AG09319 (cell line): ENCODE data around the gene ARHGAP32.
"Not testable (repeated sequence)": the region's sequence is repeated elsewhere in the genome, so short reads cannot be mapped to it uniquely, and the experiment has no call there.

Source experiments
- DNase-seq: peaks from one replicate; pipeline ENCODE4 v3.0.0-alpha.2; 2010; ENCODE audit warnings: low read depth; ENCODE audit errors: extremely low read depth
- TF ChIP-seq, protein P1 (sequence below): IDR thresholded peaks from 2 replicates; pipeline ENCODE4 v1.5.1; 2011; ENCODE audit warnings: low read depth, mild to moderate bottlenecking, inconsistent platforms, low read length, moderate library complexity

The ARHGAP32 gene

DNA sequence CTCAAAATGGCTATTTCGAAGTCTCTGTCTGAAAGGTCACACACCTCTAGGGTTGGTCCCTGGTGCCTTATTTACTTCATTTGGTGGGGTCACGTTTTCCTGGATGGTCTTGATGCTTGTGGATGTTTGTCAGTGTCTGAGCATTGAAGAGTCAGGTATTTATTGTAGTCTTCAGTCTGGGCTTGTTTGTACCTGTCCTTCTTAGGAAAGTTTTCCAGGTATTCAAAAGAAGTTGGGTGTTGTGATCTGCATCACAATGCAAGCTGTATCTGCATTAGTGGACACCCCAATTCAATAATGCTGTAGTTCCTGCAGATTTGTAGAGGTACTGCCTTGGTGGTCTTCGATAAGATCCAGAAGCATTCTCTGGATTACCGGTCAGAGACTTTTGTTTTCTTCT lies 186.0 kb downstream of the ARHGAP32 start:
- TF ChIP-seq, protein P1, sequence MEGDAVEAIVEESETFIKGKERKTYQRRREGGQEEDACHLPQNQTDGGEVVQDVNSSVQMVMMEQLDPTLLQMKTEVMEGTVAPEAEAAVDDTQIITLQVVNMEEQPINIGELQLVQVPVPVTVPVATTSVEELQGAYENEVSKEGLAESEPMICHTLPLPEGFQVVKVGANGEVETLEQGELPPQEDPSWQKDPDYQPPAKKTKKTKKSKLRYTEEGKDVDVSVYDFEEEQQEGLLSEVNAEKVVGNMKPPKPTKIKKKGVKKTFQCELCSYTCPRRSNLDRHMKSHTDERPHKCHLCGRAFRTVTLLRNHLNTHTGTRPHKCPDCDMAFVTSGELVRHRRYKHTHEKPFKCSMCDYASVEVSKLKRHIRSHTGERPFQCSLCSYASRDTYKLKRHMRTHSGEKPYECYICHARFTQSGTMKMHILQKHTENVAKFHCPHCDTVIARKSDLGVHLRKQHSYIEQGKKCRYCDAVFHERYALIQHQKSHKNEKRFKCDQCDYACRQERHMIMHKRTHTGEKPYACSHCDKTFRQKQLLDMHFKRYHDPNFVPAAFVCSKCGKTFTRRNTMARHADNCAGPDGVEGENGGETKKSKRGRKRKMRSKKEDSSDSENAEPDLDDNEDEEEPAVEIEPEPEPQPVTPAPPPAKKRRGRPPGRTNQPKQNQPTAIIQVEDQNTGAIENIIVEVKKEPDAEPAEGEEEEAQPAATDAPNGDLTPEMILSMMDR: no peak
- DNase-seq: no peak

DNA sequence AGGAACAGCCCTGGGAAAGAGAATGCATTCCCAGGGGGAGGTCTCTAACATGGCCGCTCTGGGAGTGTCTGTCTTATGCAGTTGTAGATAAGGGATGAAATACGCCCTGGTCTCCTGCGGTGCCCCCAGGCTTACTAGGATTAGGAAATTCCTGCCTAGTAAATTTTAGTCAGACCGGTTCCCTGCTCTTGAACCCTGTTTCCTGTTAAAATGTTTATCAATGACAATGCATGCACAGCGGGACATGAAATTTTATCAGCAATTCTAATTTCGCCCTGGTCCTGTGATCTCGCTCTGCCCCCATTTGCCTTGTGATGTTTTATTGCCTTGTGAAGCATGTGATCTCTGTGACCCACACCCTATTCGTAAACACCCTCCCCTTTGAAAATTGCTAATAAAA lies 193.0 kb downstream of the ARHGAP32 start:
- DNase-seq: not testable (repeated sequence)

DNA sequence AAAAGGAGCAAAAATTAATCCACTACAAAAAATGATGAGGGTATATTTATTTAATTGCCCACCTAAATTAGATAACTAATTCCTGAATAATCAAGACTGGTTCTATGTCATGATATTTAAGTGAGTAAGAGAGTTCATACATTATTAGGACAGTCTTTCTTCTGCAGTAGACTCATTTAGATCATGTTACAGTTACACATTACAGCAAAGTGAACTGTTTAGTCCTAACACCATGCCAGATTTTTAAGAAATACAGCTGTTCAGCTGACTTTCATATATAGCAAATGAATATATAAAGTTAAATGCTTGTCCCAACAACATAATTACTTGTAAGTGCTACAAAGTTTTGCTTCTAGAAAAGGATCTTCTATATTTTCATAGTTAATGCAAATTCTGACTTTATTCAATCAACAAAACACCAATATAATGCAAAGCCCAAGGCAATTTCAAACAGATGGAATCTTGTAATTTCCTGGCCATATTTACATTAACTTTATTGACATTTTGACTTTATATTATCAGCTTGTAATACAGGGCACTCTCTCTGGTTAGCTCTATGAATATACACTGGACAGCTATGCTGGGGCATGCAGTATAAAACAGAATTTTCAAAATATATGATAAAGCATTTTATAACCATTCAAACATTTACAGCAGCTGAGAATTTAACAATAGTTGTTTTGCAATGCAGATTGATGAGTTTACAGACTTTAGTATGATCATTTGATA lies 203.7 kb downstream of the ARHGAP32 start:
- TF ChIP-seq, protein P1: no peak
- DNase-seq: no peak

DNA sequence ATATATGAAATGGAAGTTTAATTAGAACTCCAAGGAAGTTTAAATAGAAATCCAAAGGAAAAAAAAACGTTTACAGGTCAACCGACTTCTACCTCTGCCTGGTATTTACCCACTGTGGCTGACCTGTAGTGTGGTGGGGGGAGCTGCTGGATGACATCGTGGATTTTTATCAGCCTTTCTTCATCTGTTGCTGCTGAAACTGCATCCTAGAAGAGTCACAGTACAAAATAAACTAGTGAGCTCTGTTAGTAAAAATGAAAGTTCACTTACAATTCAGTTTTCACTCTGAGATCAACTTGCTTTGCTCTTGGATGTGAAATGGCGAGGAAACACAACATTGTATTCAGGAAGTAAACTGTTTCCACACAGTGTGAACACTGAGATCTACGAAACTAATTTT lies 206.2 kb downstream of the ARHGAP32 start:
- TF ChIP-seq, protein P1: no peak
- no peak for DNase-seq

DNA sequence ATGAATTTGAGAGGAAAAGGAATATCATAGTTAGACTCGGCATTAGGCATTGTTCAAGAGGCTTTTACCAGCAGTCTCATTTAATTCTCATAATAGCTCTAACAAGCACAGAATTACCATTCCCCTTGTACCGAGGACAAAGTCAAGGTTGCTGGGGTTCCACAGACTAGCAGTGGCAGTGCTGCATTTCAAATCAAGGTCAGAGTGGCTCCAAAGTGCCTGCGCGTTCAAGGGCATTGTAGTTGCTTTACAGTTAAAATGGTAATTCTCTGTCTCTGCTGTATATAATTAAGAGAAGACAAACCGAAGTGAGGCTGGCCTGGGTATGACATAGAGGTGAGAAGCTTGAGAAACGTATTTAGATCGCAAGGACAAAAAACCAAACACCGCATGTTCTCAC lies 209.1 kb downstream of the ARHGAP32 start:
- no peak for DNase-seq
- TF ChIP-seq, protein P1: no peak

DNA sequence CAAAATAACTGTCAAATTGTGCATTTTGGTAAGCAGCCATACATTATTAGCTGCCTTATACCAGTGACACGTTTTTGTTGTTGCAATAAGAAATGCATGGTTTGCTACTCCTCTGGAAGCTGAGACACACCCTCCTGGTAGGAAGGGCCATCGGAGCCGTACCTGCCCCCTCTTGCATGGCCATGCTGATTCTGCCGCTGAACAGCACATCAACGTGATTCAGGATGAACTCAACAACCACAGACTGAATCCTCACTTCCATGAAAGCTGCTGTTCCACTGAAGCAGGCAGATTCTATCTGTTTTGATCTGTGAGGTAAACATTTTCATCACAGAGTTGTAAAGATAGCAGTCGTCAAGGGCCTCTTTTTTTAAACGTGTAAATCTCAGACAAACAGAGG lies 210.9 kb downstream of the ARHGAP32 start:
- TF ChIP-seq, protein P1: no peak
- DNase-seq: no peak

DNA sequence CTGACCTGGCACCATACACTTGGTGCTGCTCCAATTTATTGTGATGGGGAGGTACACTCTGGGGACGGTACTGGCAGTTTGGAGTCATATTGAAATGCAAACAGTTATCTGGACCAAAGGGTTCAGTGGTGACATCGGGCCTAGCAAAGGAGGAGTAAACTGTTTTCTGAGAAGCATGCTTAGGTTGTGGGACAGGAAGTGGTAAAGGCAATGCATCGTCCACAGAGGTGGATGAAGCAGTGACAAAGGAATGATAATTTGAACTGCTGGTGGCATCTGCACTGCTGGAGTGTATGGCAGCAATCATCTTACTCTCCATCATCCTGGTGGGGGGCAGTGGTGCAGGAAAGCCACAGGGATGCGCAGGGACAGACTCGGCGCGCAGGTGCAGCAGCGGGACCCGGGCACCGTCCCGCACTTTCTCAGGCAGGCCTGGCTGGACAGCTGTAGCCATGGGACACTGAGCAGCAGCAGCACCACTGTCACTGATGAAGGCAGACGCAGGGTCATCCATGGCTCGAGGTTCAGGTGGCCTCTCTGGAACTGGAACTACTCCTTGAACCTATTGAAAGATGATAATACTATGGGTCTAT lies 221.4 kb downstream of the ARHGAP32 start:
- no peak for DNase-seq
- TF ChIP-seq, protein P1: no peak

DNA sequence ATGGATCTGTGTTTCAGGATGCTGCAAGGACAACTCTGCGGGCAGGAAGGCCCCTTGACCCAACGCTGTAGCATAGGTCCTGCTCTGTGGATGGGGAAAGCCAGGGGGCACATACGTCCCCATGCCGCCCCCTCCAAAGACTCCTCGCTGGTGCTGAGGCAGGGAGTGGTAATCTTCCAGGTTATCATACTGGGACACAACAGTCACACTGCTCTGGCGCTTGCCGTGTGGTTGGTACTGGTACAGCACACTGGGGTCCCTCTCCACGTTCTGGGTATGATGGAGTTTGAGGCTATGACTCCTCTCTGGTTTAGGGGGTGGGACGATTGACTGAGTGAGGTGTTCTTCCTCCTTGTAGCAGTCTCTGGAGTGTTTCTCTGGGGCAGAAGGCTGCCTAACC lies 223.2 kb downstream of the ARHGAP32 start:
- TF ChIP-seq, protein P1: no peak
- DNase-seq: no peak
